GM11168 (cell line): Measurements from ENCODE around the gene MLEC.

Source experiments
- in situ Hi-C: fragments of 300-500 bp; cut with MboI; formaldehyde crosslinking; loops from one replicate; pipeline ENCODE4 v1.12.0; 2022; ENCODE audit warnings: low sequenced_read_pairs; ENCODE audit not compliant: unreplicated experiment

MLEC gene

GRCh38 chr12:120738252-120739030 lies 51.5 kb downstream of the MLEC start:
- in situ Hi-C loops = no loop called here

GRCh38 chr12:120739031-120739762 lies 52.2 kb downstream of the MLEC start:
- in situ Hi-C loops = no loop called here

- in situ Hi-C loops = no loop called here
Measured at GRCh38 chr12:120739821-120740613, 53.1 kb downstream of the MLEC start.

- in situ Hi-C loops = no loop called here
Measured at GRCh38 chr12:120740871-120741270, 53.9 kb downstream of the MLEC start.

- in situ Hi-C loops = no loop called here
Measured at GRCh38 chr12:120741476-120742421, 54.8 kb downstream of the MLEC start.

GRCh38 chr12:120744922-120745493 lies 58.1 kb downstream of the MLEC start:
- in situ Hi-C loops = no loop called here

- in situ Hi-C loops = no loop called here
Measured at GRCh38 chr12:120748242-120748641, 61.3 kb downstream of the MLEC start.

- in situ Hi-C loops = no loop called here
Measured at GRCh38 chr12:120749256-120749655, 62.3 kb downstream of the MLEC start.

- in situ Hi-C loops = no loop called here
Measured at GRCh38 chr12:120750806-120751205, 63.9 kb downstream of the MLEC start.

- in situ Hi-C loops = no loop called here
Measured at GRCh38 chr12:120751389-120751788, 64.4 kb downstream of the MLEC start.
